IMR-90 (cell line): ENCODE data around the gene UBASH3B. TPM values are rescaled to one million over a fixed set of nuclear protein-coding genes. Genes with fewer than 3 reads are reported as not detected.

ENCODE experiments used
- ATAC-seq: fragments of 200-7000 bp; cut with Tn5 transposase; 2 replicates; pipeline ENCODE4 v1.9.1; 2020; ENCODE audit warnings: low read depth, mild to moderate bottlenecking, moderate library complexity
- BruUV-seq: library from RNA; stranded (reverse); fragments of 400-500 nt; replicated peaks from 2 replicates; lab custom pipeline; 2021; lab: Mats Ljungman, UMichigan
- CTCF ChIA-PET: fragments of 300-600 bp; formaldehyde crosslinking; extraction: SDS; loops from one replicate; lab custom pipeline; 2021; ENCODE audit warnings: antibody characterized with exemption; lab: Yijun Ruan, JAX
- POLR2A ChIA-PET: fragments of 300-600 bp; sonication (Branson Sonifier 250); formaldehyde crosslinking; loops from one replicate; lab custom pipeline; 2022; ENCODE audit warnings: antibody characterized with exemption; ENCODE audit not compliant: unreplicated experiment; lab: Charles Lee
- DNase-seq: peaks from one replicate; pipeline ENCODE4 v3.0.0; 2013
- H2AFZ ChIP-seq: replicated peaks from 2 replicates; pipeline ENCODE3; 2013; ENCODE audit warnings: low read length, mild to moderate bottlenecking; ENCODE audit not compliant: poor library complexity
- H2AK5ac ChIP-seq: 2 replicates; pipeline ENCODE4 v1.6.1; 2013; ENCODE audit warnings: low read depth, low read length, inconsistent platforms
- H2AK9ac ChIP-seq: replicated peaks from 2 replicates; pipeline ENCODE3; 2013; ENCODE audit warnings: mild to moderate bottlenecking, low read depth, low read length, moderate library complexity; ENCODE audit not compliant: poor library complexity
- H2BK120ac ChIP-seq: 2 replicates; pipeline ENCODE4 v1.6.1; 2013; ENCODE audit warnings: low read depth, low read length, inconsistent platforms
- H2BK15ac ChIP-seq: 3 replicates; pipeline ENCODE4 v1.6.1; 2013; ENCODE audit warnings: low read depth, low read length, inconsistent platforms
- H2BK20ac ChIP-seq: 2 replicates; pipeline ENCODE4 v1.6.1; 2013; ENCODE audit warnings: low read depth, mild to moderate bottlenecking, inconsistent platforms, low read length, moderate library complexity
- H2BK5ac ChIP-seq: 2 replicates; pipeline ENCODE4 v1.6.1; 2013; ENCODE audit warnings: mild to moderate bottlenecking, low read depth, low read length, inconsistent platforms; ENCODE audit not compliant: poor library complexity, severe bottlenecking
- H3K14ac ChIP-seq: replicated peaks from 2 replicates; pipeline ENCODE4 v1.6.1; 2013; ENCODE audit warnings: low read depth, low read length, inconsistent platforms
- H3K18ac ChIP-seq: 2 replicates; pipeline ENCODE4 v1.6.1; 2013; ENCODE audit warnings: low read depth, low read length, control low read depth
- H3K23ac ChIP-seq: 2 replicates; pipeline ENCODE4 v1.6.1; 2013; ENCODE audit warnings: low read depth, low read length, inconsistent platforms
- H3K27ac ChIP-seq: 2 replicates; pipeline ENCODE4 v1.5.1; 2013; ENCODE audit warnings: mild to moderate bottlenecking, control low read depth, low read length; ENCODE audit not compliant: insufficient read depth
- H3K27me3 ChIP-seq: 2 replicates; pipeline ENCODE4 v1.6.1; 2013; ENCODE audit warnings: low read length; ENCODE audit not compliant: control insufficient read depth, insufficient read depth
- H3K36me3 ChIP-seq: 2 replicates; pipeline ENCODE4 v1.6.1; 2013; ENCODE audit warnings: low read length, mixed read lengths; ENCODE audit not compliant: control insufficient read depth, insufficient read depth
- H3K4ac ChIP-seq: 2 replicates; pipeline ENCODE4 v1.6.1; 2013; ENCODE audit warnings: low read depth, low read length, inconsistent platforms
- H3K4me1 ChIP-seq: 2 replicates; pipeline ENCODE4 v1.6.1; 2013; ENCODE audit warnings: low read length, mixed read lengths; ENCODE audit not compliant: control insufficient read depth, insufficient read depth
- H3K4me2 ChIP-seq: 2 replicates; pipeline ENCODE4 v1.6.1; 2013; ENCODE audit warnings: low read depth, mild to moderate bottlenecking, control low read depth, low read length, moderate library complexity
- H3K4me3 ChIP-seq: 2 replicates; pipeline ENCODE4 v1.5.1; 2013; ENCODE audit warnings: low read depth, mild to moderate bottlenecking, control low read depth, low read length, moderate library complexity; ENCODE audit not compliant: insufficient read depth
- H3K56ac ChIP-seq: 2 replicates; pipeline ENCODE4 v1.6.1; 2013; ENCODE audit warnings: low read length, inconsistent platforms; ENCODE audit not compliant: insufficient read depth; ENCODE audit errors: extremely low read depth
- H3K79me1 ChIP-seq, 2 experiments: 2 replicates each; pipeline ENCODE4 v1.6.1; 2013; ENCODE audit warnings: low read length in 2 of 2, inconsistent platforms in 1 of 2, low read depth in 1 of 2
- H3K9ac ChIP-seq: 2 replicates; pipeline ENCODE4 v1.6.1; 2013; ENCODE audit warnings: low read depth, low read length, control low read depth
- H3K9me1 ChIP-seq: 2 replicates; pipeline ENCODE4 v1.6.1; 2013; ENCODE audit warnings: low read length, inconsistent platforms; ENCODE audit not compliant: insufficient read depth
- H3K9me3 ChIP-seq: 2 replicates; pipeline ENCODE4 v1.6.1; 2013; ENCODE audit warnings: low read length; ENCODE audit not compliant: control insufficient read depth, insufficient read depth
- H4K20me1 ChIP-seq: 2 replicates; pipeline ENCODE4 v1.6.1; 2013; ENCODE audit warnings: low read length, inconsistent platforms; ENCODE audit not compliant: insufficient read depth
- H4K5ac ChIP-seq: 2 replicates; pipeline ENCODE4 v1.6.1; 2013; ENCODE audit warnings: mild to moderate bottlenecking, low read depth, low read length, control low read depth
- H4K8ac ChIP-seq, 2 experiments: 2 replicates each; pipeline ENCODE4 v1.6.1; 2013; ENCODE audit warnings: low read depth in 2 of 2, low read length in 2 of 2, control low read depth in 1 of 2, inconsistent platforms in 1 of 2
- H4K91ac ChIP-seq: 2 replicates; pipeline ENCODE4 v1.6.1; 2013; ENCODE audit warnings: low read depth, low read length, inconsistent platforms; ENCODE audit not compliant: insufficient read depth
- CEBPB ChIP-seq: IDR thresholded peaks from 2 replicates; pipeline ENCODE4 v1.6.1; 2012; ENCODE audit warnings: low read depth, low read length, improper control_type of control experiment
- CHD1 ChIP-seq: IDR thresholded peaks from 2 replicates; pipeline ENCODE4 v1.6.1; 2012; ENCODE audit warnings: low read depth, low read length, improper control_type of control experiment
- MAFK ChIP-seq: IDR thresholded peaks from 2 replicates; pipeline ENCODE4 v1.6.1; 2012; ENCODE audit warnings: low read depth, low read length, improper control_type of control experiment
- MAZ ChIP-seq: IDR thresholded peaks from 2 replicates; pipeline ENCODE4 v1.6.1; 2012; ENCODE audit warnings: low read depth, mild to moderate bottlenecking, low read length, improper control_type of control experiment, moderate library complexity, borderline replicate concordance
- MXI1 ChIP-seq: IDR thresholded peaks from 2 replicates; pipeline ENCODE4 v1.6.1; 2012; ENCODE audit warnings: low read depth, mild to moderate bottlenecking, low read length, moderate library complexity, borderline replicate concordance
- NFE2L2 ChIP-seq: fragments of 150-350 bp; IDR thresholded peaks from 2 replicates; pipeline ENCODE4 v1.6.1; 2016; ENCODE audit warnings: low read depth, mild to moderate bottlenecking, low read length
- POLR2A ChIP-seq: IDR thresholded peaks from 2 replicates; pipeline ENCODE4 v1.6.1; 2012; ENCODE audit warnings: mild to moderate bottlenecking, low read depth, low read length
- RAD21 ChIP-seq: IDR thresholded peaks from 2 replicates; pipeline ENCODE4 v1.6.1; 2012; ENCODE audit warnings: low read length, improper control_type of control experiment
- SMC3 ChIP-seq: fragments of 150-350 bp; IDR thresholded peaks from 2 replicates; pipeline ENCODE4 v1.6.1; 2016; ENCODE audit warnings: low read depth, mild to moderate bottlenecking, antibody characterized with exemption, low read length, moderate library complexity
- USF2 ChIP-seq: fragments of 150-350 bp; IDR thresholded peaks from 2 replicates; pipeline ENCODE4 v1.6.1; 2017; ENCODE audit warnings: mild to moderate bottlenecking, antibody characterized with exemption, low read length, low read depth
- WGBS, 2 experiments: methylation state at CpG; one replicate each; pipeline versions ENCODE4 v1.1.5 to v1.1.7; 2013; ENCODE audit warnings: missing lambda C conversion rate in 2 of 2; ENCODE audit not compliant: insufficient read length in 1 of 2; ENCODE audit errors: extremely low coverage in 2 of 2; 5-methylcytosine and 5-hydroxymethylcytosine counted together
- dilution Hi-C: fragments of 300-500 bp; cut with HindIII; formaldehyde crosslinking; loops from one replicate; pipeline ENCODE4 v1.14.3; 2018; ENCODE audit warnings: low sequenced_read_pairs; ENCODE audit not compliant: unreplicated experiment
- in situ Hi-C: fragments of 300-500 bp; cut with MboI; formaldehyde crosslinking; loops from 3 replicates; pipeline ENCODE4 v1.14.3; 2019; ENCODE audit warnings: low sequenced_read_pairs, inconsistent platforms, mixed read lengths
- intact Hi-C: fragments of 100-400 bp; cut with micrococcal nuclease; formaldehyde crosslinking; loops from 2 replicates; pipeline ENCODE4 v1.10.0; 2022
- polyA plus RNA-seq, 3 experiments: library from polyadenylated mRNA; depleted of rRNA; stranded (reverse); fragments of >200 nt; gene quantifications; 2 replicates each; pipeline ENCODE4 v1.2.3, GENCODE V29; 2012; ENCODE audit warnings: low replicate concordance in 1 of 3
- total RNA-seq: library from RNA; depleted of rRNA; stranded (reverse); fragments of >200 nt; gene quantifications from 2 replicates; pipeline ENCODE4 v1.2.3, GENCODE V29; 2012
- TF ChIP-seq, protein P1 (sequence below): fragments of 150-350 bp; IDR thresholded peaks from 2 replicates; pipeline ENCODE4 v1.6.1; 2016; ENCODE audit warnings: low read depth, mild to moderate bottlenecking, low read length, moderate library complexity, borderline replicate concordance

UBASH3B gene
- total and polyA plus RNA-seq, 2 of the 4 experiments (the other 2 are of a cell fraction), result 27.2 to 48.0 TPM

DNA sequence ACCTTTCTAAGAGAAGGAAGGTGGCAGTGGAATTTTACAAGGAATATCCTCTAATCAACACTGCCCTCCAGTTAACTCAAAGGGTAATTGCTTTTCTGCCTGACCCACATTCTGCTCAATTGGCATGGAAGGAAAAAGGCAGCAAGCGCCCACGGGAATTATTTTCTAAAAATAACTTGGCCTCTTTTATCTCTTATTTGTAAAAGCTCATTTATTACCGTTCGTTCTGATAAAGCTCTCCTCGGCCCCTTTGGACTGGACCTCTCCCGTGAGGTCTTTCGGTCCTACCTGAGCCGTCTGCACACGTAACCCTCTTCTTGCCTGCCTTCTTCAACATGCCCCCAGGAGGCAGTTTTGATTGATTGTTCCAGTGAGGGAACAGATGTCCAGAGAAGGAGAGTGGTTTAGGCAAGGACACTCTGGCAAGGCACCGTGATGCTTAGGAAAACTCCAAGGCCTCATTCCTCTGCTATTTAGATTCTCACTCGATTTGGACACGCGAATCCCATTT lies 129.6 kb downstream of the UBASH3B start:
- Histone ChIP-seq H3K27ac (peak overlapping the region; percentile 56), H4K8ac (peak overlapping the region in 1 of 2 experiments; percentile 85; a peak in 2 of 4 replicates), H3K9me1 (peaks cover 4% of the 10 kb centered on the region), H3K9ac (peak overlapping the region; percentile 31; the same call in 1 of the 2 replicates), H3K4me2 (peak overlapping the region; percentile 28), H3K36me3 (peaks cover 23% of the 10 kb centered on the region), H2BK20ac (peak overlapping the region; percentile 79), H2AK5ac (peak overlapping the region; percentile 88; the same call in 1 of the 2 replicates), H3K4me1 (peaks cover 10% of the 10 kb centered on the region), H3K9me3 (no peaks in the 10 kb centered on the region), H3K23ac (peak overlapping the region; percentile 56; the same call in 1 of the 2 replicates), H3K14ac (peak overlapping the region; percentile 53), H3K4me3 (no peak overlapping the region), H2AFZ (peak overlapping the region; percentile 34), H3K27me3 (no peaks in the 10 kb centered on the region), H4K5ac (peak overlapping the region; percentile 59), H4K91ac (peak overlapping the region; percentile 78), H3K79me1 (peaks cover 0 to 20% of the 10 kb centered on the region in 2 experiments; a peak in 3 of 4 replicates), H2BK120ac (peak overlapping the region; percentile 82), H3K18ac (peak overlapping the region; percentile 86), H4K20me1 (peaks cover 4% of the 10 kb centered on the region; the same call in 1 of the 2 replicates), H3K4ac (peak overlapping the region; percentile 88), H2BK5ac (peak overlapping the region; percentile 78), H2BK15ac (peak overlapping the region; percentile 74; the same call in 2 of the 3 replicates), H3K56ac (peak overlapping the region; percentile 29; the same call in 1 of the 2 replicates), H2AK9ac (peak overlapping the region; percentile 75)
- ATAC-seq, result no peak
- no peak for DNase-seq
- intact Hi-C loops, result no loop called here
- POLR2A ChIA-PET, result interaction anchor here (0.5 kb wide), 1 partner anchor 142 kb away, joined by 3 read pairs; no protein-coding TSS in a partner anchor
- no TSS peak for BruUV-seq
- WGBS, 2 experiments, result 100% methylated on average over 3 of the region's 13 CpGs; no CpG with 5 or more reads in 1 of the 2 experiments
- CTCF ChIA-PET, result interaction anchor here (0.7 to 1.6 kb wide), 2 partner anchors 11 to 152 kb away, joined by 3 to 4 read pairs; no protein-coding TSS in a partner anchor
- TF ChIP-seq SMC3, result no peak
- no peak for TF ChIP-seq MAZ
- TF ChIP-seq POLR2A, result no peak
- TF ChIP-seq MAFK, result no peak
- no peak for TF ChIP-seq MXI1
- TF ChIP-seq RAD21, result no peak
- TF ChIP-seq USF2, result no peak
- TF ChIP-seq CHD1, result no peak
- no peak for TF ChIP-seq NFE2L2
- TF ChIP-seq CEBPB, result no peak
- TF ChIP-seq, protein P1, sequence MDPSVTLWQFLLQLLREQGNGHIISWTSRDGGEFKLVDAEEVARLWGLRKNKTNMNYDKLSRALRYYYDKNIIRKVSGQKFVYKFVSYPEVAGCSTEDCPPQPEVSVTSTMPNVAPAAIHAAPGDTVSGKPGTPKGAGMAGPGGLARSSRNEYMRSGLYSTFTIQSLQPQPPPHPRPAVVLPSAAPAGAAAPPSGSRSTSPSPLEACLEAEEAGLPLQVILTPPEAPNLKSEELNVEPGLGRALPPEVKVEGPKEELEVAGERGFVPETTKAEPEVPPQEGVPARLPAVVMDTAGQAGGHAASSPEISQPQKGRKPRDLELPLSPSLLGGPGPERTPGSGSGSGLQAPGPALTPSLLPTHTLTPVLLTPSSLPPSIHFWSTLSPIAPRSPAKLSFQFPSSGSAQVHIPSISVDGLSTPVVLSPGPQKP, result no peak
- dilution Hi-C loops, result no loop called here
- in situ Hi-C loops, result no loop called here
